GM21367 (cell line): ENCODE results near the gene PITRM1.
A peak's percentile ranks its signal among the peaks of the same experiment; 100 is the strongest.
"Not testable (repeated sequence)": the region's sequence is repeated elsewhere in the genome, so short reads cannot be mapped to it uniquely, and the experiment has no call there.

ENCODE experiments used
- ATAC-seq: cut with Tn5 transposase; IDR thresholded peaks from one replicate; pipeline ENCODE4 v1.9.1; 2021; ENCODE audit not compliant: unreplicated experiment

The PITRM1 gene

GRCh38 chr10:3172446-3173170 lies at the start of gene PITRM1:
TSS of gene PITRM1 (minus strand) at chr10:3172782. CDS start at chr10:3172772, 10 bp downstream.
- peak; percentile 98 for ATAC-seq

- ATAC-seq, result no peak
Measured at GRCh38 chr10:3222068-3222467, 49.5 kb upstream of the PITRM1 start.

GRCh38 chr10:3221601-3222000 lies 49.0 kb upstream of the PITRM1 start:
- ATAC-seq, result not testable (repeated sequence)

- no peak for ATAC-seq
Measured at GRCh38 chr10:3220853-3221252, 48.3 kb upstream of the PITRM1 start.

GRCh38 chr10:3219021-3219628 lies 46.5 kb upstream of the PITRM1 start:
- not testable (repeated sequence) for ATAC-seq

- ATAC-seq, result no peak
Measured at GRCh38 chr10:3217853-3218252, 45.3 kb upstream of the PITRM1 start.

- no peak for ATAC-seq
Measured at GRCh38 chr10:3217301-3217700, 44.7 kb upstream of the PITRM1 start.

- ATAC-seq, result no peak
Measured at GRCh38 chr10:3215153-3215775, 42.7 kb upstream of the PITRM1 start.

GRCh38 chr10:3213758-3214515 lies 41.4 kb upstream of the PITRM1 start:
- ATAC-seq, result no peak

GRCh38 chr10:3213208-3213607 lies 40.6 kb upstream of the PITRM1 start:
- ATAC-seq, result no peak

GRCh38 chr10:3210251-3210877 lies 37.8 kb upstream of the PITRM1 start:
- no peak for ATAC-seq

GRCh38 chr10:3208481-3209406 lies 36.2 kb upstream of the PITRM1 start:
- ATAC-seq, result no peak

- ATAC-seq, result no peak
Measured at GRCh38 chr10:3207351-3207750, 34.8 kb upstream of the PITRM1 start.

GRCh38 chr10:3206511-3207157 lies 34.1 kb upstream of the PITRM1 start:
- no peak for ATAC-seq

- ATAC-seq, result no peak
Measured at GRCh38 chr10:3203972-3204371, 31.4 kb upstream of the PITRM1 start.

- no peak for ATAC-seq
Measured at GRCh38 chr10:3203016-3203811, 30.6 kb upstream of the PITRM1 start.

GRCh38 chr10:3201796-3202195 lies 29.2 kb upstream of the PITRM1 start:
- no peak for ATAC-seq

GRCh38 chr10:3199488-3199887 lies 26.9 kb upstream of the PITRM1 start:
- ATAC-seq, result no peak

- ATAC-seq, result no peak
Measured at GRCh38 chr10:3198900-3199299, 26.3 kb upstream of the PITRM1 start.
